ENCODE data around the gene ANAPC15. TPM values are rescaled to one million over a fixed set of nuclear protein-coding genes. Genes with fewer than 3 reads are reported as not detected.
"Not testable (repeated sequence)": the region's sequence is repeated elsewhere in the genome, so short reads cannot be mapped to it uniquely, and the experiment has no call there.

Gene ANAPC15
- total and polyA plus RNA-seq, 2 of the 13 experiments (the other 11 are each of a cell fraction or from before 2014, with no cell fraction given): 18.8 to 25.7 TPM

- intact Hi-C loops (cut with micrococcal nuclease; ENCODE audit: unreplicated experiment): no loop called here
- H3K4me3 ChIP-seq (replicated peaks in 1 of 3; ENCODE audit: insufficient read depth in 1 of 3, low read depth in 2 of 3, low read length in 3 of 3): no peak overlapping the region
Observed at GRCh38 chr11:72135891-72136683, 23.6 kb upstream of the ANAPC15 start.

GRCh38 chr11:72135473-72135872 is 23.0 kb upstream of the ANAPC15 start, which contains the start of gene FOLR3:
Gene FOLR3, plus strand, starts transcription at chr11:72135725. Its CDS starts 228 bp downstream, at chr11:72135953.
- BruUV-seq (replicated peaks); POLR2A ChIA-PET; H3K4me2 ChIP-seq (ENCODE audit: low read depth, low read length): not testable (repeated sequence)

More at GRCh38 chr11:72135891-72136683, 23.6 kb upstream of the ANAPC15 start:
- Histone ChIP-seq H2AFZ (ENCODE audit: low read length) (no peak overlapping the region), H3K27ac (ENCODE audit: extremely low read length, insufficient read depth, low read length) (no peak overlapping the region), H3K4me1 (ENCODE audit: insufficient read depth, low read length) (no peaks in the 10 kb centered on the region), H3K27me3 (ENCODE audit: control insufficient read depth in 1 of 2, insufficient read depth in 2 of 2, low read length in 2 of 2) (no peaks in the 10 kb centered on the region), H3K4me2 (ENCODE audit: low read depth, low read length) (no peak overlapping the region; the same call in 1 of the 2 replicates), H3K9ac (ENCODE audit: insufficient read depth, low read depth, low read length) (no peak overlapping the region), H3K36me3 (replicated peaks in 1 of 2; ENCODE audit: control insufficient read depth in 1 of 2, insufficient read depth in 2 of 2, low read length in 2 of 2) (no peaks in the 10 kb centered on the region), H4K20me1 (ENCODE audit: insufficient read depth, low read length) (no peaks in the 10 kb centered on the region), H3K79me2 (ENCODE audit: insufficient read depth, low read length) (no peaks in the 10 kb centered on the region), H3K9me3 (ENCODE audit: low read length) (no peaks in the 10 kb centered on the region)
- CTCF ChIA-PET (ENCODE audit: low intra/inter-chr PET ratio, low total read pairs): no interaction called here
- in situ Hi-C loops (cut with HindIII; ENCODE audit: extremely low pct_ligation_motif_present, low pct_unique_long_range_greater_than_20kb): no loop called here
- DNase-seq (ENCODE audit: low spot score) (no peak), FAIRE-seq (no peak), ATAC-seq (peak; percentile 67)
- no TSS peak for BruUV-seq (replicated peaks)
- POLR2A ChIA-PET: no interaction called here
- TF ChIP-seq ZUFSP (CRISPR knock-in tag; IDR thresholded peaks at IDR 0.05; ENCODE audit: borderline replicate concordance) (no peak), CTCF (CRISPR knock-in tag; IDR thresholded peaks at IDR 0.05) (peak; percentile 42; the same call in 1 of the 2 replicates)
- WGBS (ENCODE audit: low lambda C conversion rate): 54% methylated on average over 6 of the region's 14 CpGs

More at GRCh38 chr11:72135473-72135872, 23.0 kb upstream of the ANAPC15 start, which contains the start of gene FOLR3:
- H3K27me3 ChIP-seq (ENCODE audit: control insufficient read depth in 1 of 2, insufficient read depth in 2 of 2, low read length in 2 of 2); CTCF ChIA-PET (ENCODE audit: low intra/inter-chr PET ratio, low total read pairs); H3K4me3 ChIP-seq (replicated peaks in 1 of 3; ENCODE audit: insufficient read depth in 1 of 3, low read depth in 2 of 3, low read length in 3 of 3); H3K27ac ChIP-seq (ENCODE audit: extremely low read length, insufficient read depth, low read length); H3K79me2 ChIP-seq (ENCODE audit: insufficient read depth, low read length); intact Hi-C loops (cut with micrococcal nuclease; ENCODE audit: unreplicated experiment); H3K36me3 ChIP-seq (replicated peaks in 1 of 2; ENCODE audit: control insufficient read depth in 1 of 2, insufficient read depth in 2 of 2, low read length in 2 of 2); H3K9ac ChIP-seq (ENCODE audit: insufficient read depth, low read depth, low read length); H3K4me1 ChIP-seq (ENCODE audit: insufficient read depth, low read length); H3K9me3 ChIP-seq (ENCODE audit: low read length); H4K20me1 ChIP-seq (ENCODE audit: insufficient read depth, low read length); FAIRE-seq; DNase-seq (ENCODE audit: low spot score); H2AFZ ChIP-seq (ENCODE audit: low read length); in situ Hi-C loops (cut with HindIII; ENCODE audit: extremely low pct_ligation_motif_present, low pct_unique_long_range_greater_than_20kb): not testable (repeated sequence)
- WGBS (ENCODE audit: low lambda C conversion rate): 65% methylated on average over 2 of the region's 4 CpGs
- peak; percentile 46 for ATAC-seq
